ENCODE measurements around the gene MYOCOS. TPM values are rescaled to one million over a fixed set of nuclear protein-coding genes. Genes with fewer than 3 reads are reported as not detected.

MYOCOS gene
- total RNA-seq, 1 experiment from 2014 or later, result not detected

DNA sequence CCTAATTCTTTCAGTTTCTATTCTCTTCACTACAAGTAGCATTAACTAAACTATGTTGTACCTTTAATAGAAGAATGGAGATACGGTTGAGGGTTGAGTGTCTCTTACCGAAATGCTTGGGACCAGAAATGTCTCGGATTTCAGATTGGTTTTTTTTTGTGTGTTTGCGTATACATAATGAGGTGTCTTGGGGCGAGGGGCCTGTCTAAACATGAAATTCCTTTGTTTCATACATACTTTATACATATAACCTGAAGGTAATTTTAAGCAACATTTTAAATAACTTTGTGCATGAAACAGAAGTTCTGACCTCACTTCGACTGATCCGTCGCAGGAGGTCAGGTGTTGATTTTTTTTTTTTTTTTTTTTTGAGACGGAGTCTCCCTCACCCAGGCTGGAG lies 36.3 kb upstream of the MYOCOS start:
- Histone ChIP-seq H3F3A (ENCODE audit: insufficient read depth, low read depth) (no peaks in the 10 kb centered on the region; the same call in 1 of the 2 replicates), H3K79me2 (ENCODE audit: low read depth) (no peaks in the 10 kb centered on the region), H2AFZ (no peak overlapping the region), H3K27ac (no peak overlapping the region), H3K27me3 (ENCODE audit: insufficient read depth, low read depth) (no peaks in the 10 kb centered on the region), H3K4me1 (replicated peaks; ENCODE audit: insufficient read depth) (no peaks in the 10 kb centered on the region), H3K9me3 (ENCODE audit: insufficient read depth, low read depth) (no peaks in the 10 kb centered on the region), H4K20me1 (ENCODE audit: insufficient read depth) (peaks cover 3% of the 10 kb centered on the region; the same call in 1 of the 2 replicates), H3K36me3 (ENCODE audit: low read depth) (peaks cover 55% of the 10 kb centered on the region), H3K4me2 (no peak overlapping the region), H3K9me2 (ENCODE audit: insufficient read depth) (no peaks in the 10 kb centered on the region; the same call in 1 of the 2 replicates), H3K4me3 (no peak overlapping the region)
- TF ChIP-seq EZH2 (IDR thresholded peaks at IDR 0.05; ENCODE audit: low read depth), result no peak
- TF ChIP-seq, protein P1, sequence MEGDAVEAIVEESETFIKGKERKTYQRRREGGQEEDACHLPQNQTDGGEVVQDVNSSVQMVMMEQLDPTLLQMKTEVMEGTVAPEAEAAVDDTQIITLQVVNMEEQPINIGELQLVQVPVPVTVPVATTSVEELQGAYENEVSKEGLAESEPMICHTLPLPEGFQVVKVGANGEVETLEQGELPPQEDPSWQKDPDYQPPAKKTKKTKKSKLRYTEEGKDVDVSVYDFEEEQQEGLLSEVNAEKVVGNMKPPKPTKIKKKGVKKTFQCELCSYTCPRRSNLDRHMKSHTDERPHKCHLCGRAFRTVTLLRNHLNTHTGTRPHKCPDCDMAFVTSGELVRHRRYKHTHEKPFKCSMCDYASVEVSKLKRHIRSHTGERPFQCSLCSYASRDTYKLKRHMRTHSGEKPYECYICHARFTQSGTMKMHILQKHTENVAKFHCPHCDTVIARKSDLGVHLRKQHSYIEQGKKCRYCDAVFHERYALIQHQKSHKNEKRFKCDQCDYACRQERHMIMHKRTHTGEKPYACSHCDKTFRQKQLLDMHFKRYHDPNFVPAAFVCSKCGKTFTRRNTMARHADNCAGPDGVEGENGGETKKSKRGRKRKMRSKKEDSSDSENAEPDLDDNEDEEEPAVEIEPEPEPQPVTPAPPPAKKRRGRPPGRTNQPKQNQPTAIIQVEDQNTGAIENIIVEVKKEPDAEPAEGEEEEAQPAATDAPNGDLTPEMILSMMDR (conservative IDR thresholded peaks at IDR 0.05), result no peak
- intact Hi-C loops (cut with micrococcal nuclease; ENCODE audit: unreplicated experiment), result loop anchor here (5.0 kb wide), 1 partner anchor 58 kb away; no protein-coding TSS in a partner anchor
- POLR2A ChIA-PET (ENCODE audit: unreplicated experiment), result no interaction called here
- CTCF ChIA-PET, result no interaction called here
- no TSS peak for BruUV-seq (replicated peaks)
- DNase-seq, result no peak

DNA sequence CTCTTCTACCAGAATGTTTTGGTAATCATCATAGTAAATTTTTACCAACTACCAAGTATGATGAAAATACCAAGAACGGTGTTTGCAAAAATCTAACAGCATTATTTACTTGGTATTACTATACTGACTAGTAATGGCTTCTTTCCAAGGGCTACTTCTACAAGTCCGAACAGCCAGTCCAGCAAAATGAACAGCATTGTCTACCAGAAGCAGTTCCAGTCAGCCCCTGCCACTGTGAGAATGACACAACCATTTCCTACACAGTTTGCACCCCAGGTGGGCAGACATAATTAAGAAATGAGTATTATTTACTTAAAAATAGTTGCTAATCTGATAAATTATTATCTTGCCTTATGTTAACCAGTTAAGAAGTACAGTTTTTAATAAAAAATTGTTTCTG lies 33.8 kb upstream of the MYOCOS start:
- BruUV-seq (replicated peaks), result no TSS peak
- Histone ChIP-seq H2AFZ (no peak overlapping the region), H3K4me2 (no peak overlapping the region), H3F3A (ENCODE audit: insufficient read depth, low read depth) (no peaks in the 10 kb centered on the region; the same call in 1 of the 2 replicates), H4K20me1 (ENCODE audit: insufficient read depth) (no peaks in the 10 kb centered on the region), H3K79me2 (ENCODE audit: low read depth) (no peaks in the 10 kb centered on the region), H3K9me3 (ENCODE audit: insufficient read depth, low read depth) (no peaks in the 10 kb centered on the region), H3K4me3 (no peak overlapping the region), H3K36me3 (ENCODE audit: low read depth) (peaks cover 55% of the 10 kb centered on the region), H3K4me1 (replicated peaks; ENCODE audit: insufficient read depth) (no peaks in the 10 kb centered on the region), H3K27me3 (ENCODE audit: insufficient read depth, low read depth) (no peaks in the 10 kb centered on the region), H3K27ac (no peak overlapping the region), H3K9me2 (ENCODE audit: insufficient read depth) (no peaks in the 10 kb centered on the region; the same call in 1 of the 2 replicates)
- DNase-seq, result no peak
- ChIA-PET POLR2A (ENCODE audit: unreplicated experiment) (no interaction called here), CTCF (interaction anchor here (0.7 kb wide), 1 partner anchor 128 kb away, joined by 3 read pairs; no protein-coding TSS in a partner anchor)
- intact Hi-C loops (cut with micrococcal nuclease; ENCODE audit: unreplicated experiment), result loop anchor here (5.0 kb wide), 1 partner anchor 61 kb away; no protein-coding TSS in a partner anchor
- no peak for TF ChIP-seq EZH2 (IDR thresholded peaks at IDR 0.05; ENCODE audit: low read depth)
- TF ChIP-seq, protein P1 (conservative IDR thresholded peaks at IDR 0.05), result no peak

DNA sequence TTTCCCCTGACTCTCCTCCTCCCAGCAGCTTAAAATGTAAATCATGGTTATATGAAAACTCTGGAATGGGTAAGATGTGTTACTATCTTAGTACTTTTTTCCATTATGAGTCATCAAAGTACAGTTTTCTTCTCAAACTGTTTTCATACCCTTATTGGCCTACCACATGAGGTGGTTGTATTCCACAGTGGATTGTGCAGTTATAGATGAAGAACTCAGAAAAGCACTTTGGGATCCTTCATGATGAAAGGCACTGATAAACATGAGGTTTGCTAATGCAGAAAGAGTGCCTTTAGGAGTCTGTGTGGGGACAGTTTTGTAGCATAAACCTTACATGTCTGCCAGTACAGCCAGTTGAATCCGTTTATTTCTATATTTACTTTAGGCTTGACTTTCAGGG lies 32.0 kb upstream of the MYOCOS start:
- no peak for DNase-seq
- BruUV-seq (replicated peaks), result no TSS peak
- ChIA-PET POLR2A (ENCODE audit: unreplicated experiment) (no interaction called here), CTCF (no interaction called here)
- H3K9me2 ChIP-seq (ENCODE audit: insufficient read depth), result no peaks in the 10 kb centered on the region
- no peaks in the 10 kb centered on the region for H3K4me1 ChIP-seq (replicated peaks; ENCODE audit: insufficient read depth)
- TF ChIP-seq, protein P1 (conservative IDR thresholded peaks at IDR 0.05), result no peak
- no peak for TF ChIP-seq EZH2 (IDR thresholded peaks at IDR 0.05; ENCODE audit: low read depth)
- H4K20me1 ChIP-seq (ENCODE audit: insufficient read depth), result no peaks in the 10 kb centered on the region
- no peaks in the 10 kb centered on the region for H3K9me3 ChIP-seq (ENCODE audit: insufficient read depth, low read depth)
- H3F3A ChIP-seq (ENCODE audit: insufficient read depth, low read depth), result peaks cover 4% of the 10 kb centered on the region; the same call in 1 of the 2 replicates
- intact Hi-C loops (cut with micrococcal nuclease; ENCODE audit: unreplicated experiment), result no loop called here
- no peak overlapping the region for H3K27ac ChIP-seq
- H3K4me3 ChIP-seq, result no peak overlapping the region
- H3K4me2 ChIP-seq, result no peak overlapping the region
- H3K79me2 ChIP-seq (ENCODE audit: low read depth), result no peaks in the 10 kb centered on the region
- no peak overlapping the region for H2AFZ ChIP-seq
- peaks cover 43% of the 10 kb centered on the region for H3K36me3 ChIP-seq (ENCODE audit: low read depth)
- no peaks in the 10 kb centered on the region for H3K27me3 ChIP-seq (ENCODE audit: insufficient read depth, low read depth)

Measured in PC-9 (cell line).